ENCODE data around the gene ADAMTS6.

DNA sequence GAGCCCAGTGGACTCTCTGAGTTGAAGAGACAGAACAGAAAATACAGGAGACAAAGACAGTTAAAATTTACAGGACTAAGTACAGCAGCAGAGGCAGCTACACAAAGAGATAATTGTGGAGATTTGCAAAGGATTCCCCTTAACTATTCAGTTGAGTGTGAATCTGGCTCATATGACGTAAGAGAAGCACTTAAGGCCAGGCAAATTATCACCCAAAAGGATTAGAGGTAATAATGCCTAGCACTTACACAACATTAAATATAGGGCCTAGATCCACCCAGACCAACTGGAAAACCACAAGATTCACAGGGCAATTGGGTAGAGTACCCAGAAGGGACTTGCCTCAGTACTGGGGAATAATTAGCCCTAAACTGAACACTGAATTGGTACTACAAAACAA is 41.3 kb downstream of the ADAMTS6 start:
- no peak for TF ChIP-seq POLR2A (IDR thresholded peaks at IDR 0.05)
- TF ChIP-seq, protein P1, sequence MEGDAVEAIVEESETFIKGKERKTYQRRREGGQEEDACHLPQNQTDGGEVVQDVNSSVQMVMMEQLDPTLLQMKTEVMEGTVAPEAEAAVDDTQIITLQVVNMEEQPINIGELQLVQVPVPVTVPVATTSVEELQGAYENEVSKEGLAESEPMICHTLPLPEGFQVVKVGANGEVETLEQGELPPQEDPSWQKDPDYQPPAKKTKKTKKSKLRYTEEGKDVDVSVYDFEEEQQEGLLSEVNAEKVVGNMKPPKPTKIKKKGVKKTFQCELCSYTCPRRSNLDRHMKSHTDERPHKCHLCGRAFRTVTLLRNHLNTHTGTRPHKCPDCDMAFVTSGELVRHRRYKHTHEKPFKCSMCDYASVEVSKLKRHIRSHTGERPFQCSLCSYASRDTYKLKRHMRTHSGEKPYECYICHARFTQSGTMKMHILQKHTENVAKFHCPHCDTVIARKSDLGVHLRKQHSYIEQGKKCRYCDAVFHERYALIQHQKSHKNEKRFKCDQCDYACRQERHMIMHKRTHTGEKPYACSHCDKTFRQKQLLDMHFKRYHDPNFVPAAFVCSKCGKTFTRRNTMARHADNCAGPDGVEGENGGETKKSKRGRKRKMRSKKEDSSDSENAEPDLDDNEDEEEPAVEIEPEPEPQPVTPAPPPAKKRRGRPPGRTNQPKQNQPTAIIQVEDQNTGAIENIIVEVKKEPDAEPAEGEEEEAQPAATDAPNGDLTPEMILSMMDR (IDR thresholded peaks at IDR 0.05): no peak

Measured in upper lobe of left lung (tissue), 4 donors.